CD1c-positive myeloid dendritic cell (primary cell): ENCODE data around the gene KRT3.
A peak's percentile ranks its signal among the peaks of the same experiment; 100 is the strongest.
"Not testable (repeated sequence)": the region's sequence is repeated elsewhere in the genome, so short reads cannot be mapped to it uniquely, and the experiment has no call there.

ENCODE experiments used
- DNase-seq: peaks from one replicate; pipeline ENCODE4 v3.0.0-alpha.2; 2016; ENCODE audit errors: extremely low spot score

KRT3 gene

GRCh38 chr12:52781399-52782082 lies 14.4 kb downstream of the KRT3 start:
- no peak for DNase-seq

GRCh38 chr12:52779914-52780313 lies 16.0 kb downstream of the KRT3 start:
- DNase-seq = no peak

- no peak for DNase-seq
Measured at GRCh38 chr12:52778833-52779232, 17.1 kb downstream of the KRT3 start.

- no peak for DNase-seq
Measured at GRCh38 chr12:52777566-52777965, 18.4 kb downstream of the KRT3 start.

GRCh38 chr12:52776913-52777395 lies 19.0 kb downstream of the KRT3 start, which contains the start of gene KRT76:
Gene KRT76, minus strand, starts transcription at chr12:52777345. Its CDS starts 54 bp downstream, at chr12:52777291.
- no peak for DNase-seq

- DNase-seq = no peak
Measured at GRCh38 chr12:52776435-52776834, 19.5 kb downstream of the KRT3 start.

- no peak for DNase-seq
Measured at GRCh38 chr12:52774629-52775250, 21.2 kb downstream of the KRT3 start.

GRCh38 chr12:52772772-52773171 lies 23.1 kb downstream of the KRT3 start:
- DNase-seq = peak; percentile 24

GRCh38 chr12:52772188-52772587 lies 23.7 kb downstream of the KRT3 start:
- no peak for DNase-seq

GRCh38 chr12:52771505-52771904 lies 24.4 kb downstream of the KRT3 start:
- DNase-seq = no peak

- no peak for DNase-seq
Measured at GRCh38 chr12:52771088-52771487, 24.8 kb downstream of the KRT3 start.

GRCh38 chr12:52769946-52770345 lies 26.0 kb downstream of the KRT3 start:
- DNase-seq = no peak

GRCh38 chr12:52769354-52769753 lies 26.6 kb downstream of the KRT3 start:
- no peak for DNase-seq

- no peak for DNase-seq
Measured at GRCh38 chr12:52768479-52769200, 27.3 kb downstream of the KRT3 start.

GRCh38 chr12:52767427-52767826 lies 28.5 kb downstream of the KRT3 start:
- no peak for DNase-seq

- DNase-seq = no peak
Measured at GRCh38 chr12:52767020-52767379, 28.9 kb downstream of the KRT3 start.

GRCh38 chr12:52766351-52767019 lies 29.4 kb downstream of the KRT3 start:
- no peak for DNase-seq

GRCh38 chr12:52765702-52766101 lies 30.2 kb downstream of the KRT3 start:
- no peak for DNase-seq

- DNase-seq = no peak
Measured at GRCh38 chr12:52763991-52764390, 31.9 kb downstream of the KRT3 start.

- no peak for DNase-seq
Measured at GRCh38 chr12:52763036-52763659, 32.8 kb downstream of the KRT3 start.

GRCh38 chr12:52761802-52762201 lies 34.1 kb downstream of the KRT3 start:
- no peak for DNase-seq

- not testable (repeated sequence) for DNase-seq
Measured at GRCh38 chr12:52761218-52761617, 34.7 kb downstream of the KRT3 start.
